Muscle of back (tissue), 11 donors: ENCODE measurements around the gene XRN1. TPM values are rescaled to one million over a fixed set of nuclear protein-coding genes. Genes with fewer than 3 reads are reported as not detected.
"Not testable (repeated sequence)": the region's sequence is repeated elsewhere in the genome, so short reads cannot be mapped to it uniquely, and the experiment has no call there.

Experiments used
- DNase-seq, 3 donors: peaks; one replicate each; pipeline versions ENCODE4 v3.0.0 to v3.0.0-alpha.2; 2013
- polyA plus RNA-seq, 10 donors: library from polyadenylated mRNA; unstranded; fragments of 120-200 nt; gene quantifications; one replicate each; pipeline ENCODE4 v1.2.1, GENCODE V29; 2013; ENCODE audit not compliant: insufficient read length in 10 of 10

The XRN1 gene
- polyA plus RNA-seq, 10 donors = 12.9 to 24.5 (median 19.0) TPM

- DNase-seq = no peak
These were observed 10.8 kb downstream of the XRN1 start for GRCh38 chr3:142436951-142437585.

- no peak for DNase-seq
These were observed 13.3 kb downstream of the XRN1 start for GRCh38 chr3:142434503-142434902.

GRCh38 chr3:142433110-142433509 is 14.7 kb downstream of the XRN1 start:
- DNase-seq = no peak

GRCh38 chr3:142429582-142429981 is 18.3 kb downstream of the XRN1 start:
- no peak for DNase-seq

DNA sequence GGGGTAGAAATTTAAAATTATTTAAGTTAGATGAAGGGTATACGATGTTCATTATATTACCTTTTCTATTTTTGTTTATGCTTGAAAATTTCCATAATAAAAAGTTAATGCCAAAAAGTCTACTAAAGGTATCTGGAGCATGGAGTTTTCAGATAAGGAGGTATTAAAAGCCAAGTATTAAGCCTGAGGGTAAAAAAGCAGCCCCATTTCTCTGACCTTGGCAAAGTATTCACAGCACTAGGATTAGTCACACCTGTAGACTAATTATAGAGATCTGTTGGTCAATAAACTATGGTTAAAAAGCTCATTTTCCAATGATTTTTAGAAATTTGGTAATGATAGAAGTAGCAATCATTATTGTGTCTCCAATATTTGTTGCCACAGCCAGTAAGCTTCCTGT is 23.1 kb downstream of the XRN1 start:
- no peak for DNase-seq

- DNase-seq = no peak
These were observed 28.8 kb downstream of the XRN1 start for GRCh38 chr3:142418926-142419592.

DNA sequence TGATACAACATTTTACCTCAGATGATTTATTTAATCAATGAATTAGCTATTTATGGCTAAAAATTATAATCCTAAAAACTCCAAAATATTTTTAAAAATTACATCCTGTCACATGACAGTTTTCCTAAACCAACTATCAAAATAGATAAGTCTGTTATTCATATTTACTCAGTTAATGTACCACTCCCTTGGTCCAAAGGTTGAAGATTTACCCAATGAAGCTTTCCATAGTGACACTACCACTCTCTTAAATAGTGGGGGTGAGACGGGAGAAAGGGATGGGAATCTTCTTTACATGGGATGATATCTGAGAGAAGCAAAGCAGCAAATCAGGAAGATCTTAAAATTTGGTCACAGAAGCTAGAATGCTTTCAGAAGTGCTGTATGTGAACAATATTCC is 30.5 kb downstream of the XRN1 start:
- DNase-seq = no peak

GRCh38 chr3:142400537-142400936 is 47.3 kb downstream of the XRN1 start:
- not testable (repeated sequence) for DNase-seq

DNA sequence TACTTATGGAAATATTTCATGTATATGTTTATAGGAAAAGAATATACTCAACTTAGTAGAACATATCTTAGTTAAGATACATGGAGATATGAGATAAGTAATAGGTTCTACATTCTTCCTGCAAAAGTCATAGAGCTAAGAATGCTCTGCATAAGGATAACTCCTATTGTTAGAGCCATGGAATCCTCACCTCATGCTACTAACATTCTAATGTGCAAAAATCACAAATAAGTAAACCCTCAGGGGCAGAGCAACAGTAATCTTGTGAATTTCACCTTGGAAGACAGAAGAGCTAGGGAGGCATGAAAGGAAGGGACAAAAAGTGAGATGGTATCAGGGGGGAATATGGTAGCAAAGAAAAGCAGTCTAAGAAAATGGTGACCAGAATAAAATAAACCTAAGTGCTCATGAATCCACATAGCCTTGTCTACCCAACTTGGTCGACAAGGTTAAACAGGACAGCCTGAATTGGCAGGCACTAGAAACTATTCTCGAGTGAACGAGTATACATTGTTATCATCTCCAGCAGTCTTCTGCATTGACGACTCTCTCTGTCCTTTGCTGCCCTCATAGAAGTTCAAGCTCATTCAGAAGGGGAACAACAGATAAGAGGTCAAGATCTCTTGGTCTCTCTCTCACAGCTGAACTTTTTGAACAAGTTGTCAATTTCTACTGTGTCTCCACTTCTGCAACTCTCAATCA is 52.8 kb downstream of the XRN1 start:
- DNase-seq = no peak

DNA sequence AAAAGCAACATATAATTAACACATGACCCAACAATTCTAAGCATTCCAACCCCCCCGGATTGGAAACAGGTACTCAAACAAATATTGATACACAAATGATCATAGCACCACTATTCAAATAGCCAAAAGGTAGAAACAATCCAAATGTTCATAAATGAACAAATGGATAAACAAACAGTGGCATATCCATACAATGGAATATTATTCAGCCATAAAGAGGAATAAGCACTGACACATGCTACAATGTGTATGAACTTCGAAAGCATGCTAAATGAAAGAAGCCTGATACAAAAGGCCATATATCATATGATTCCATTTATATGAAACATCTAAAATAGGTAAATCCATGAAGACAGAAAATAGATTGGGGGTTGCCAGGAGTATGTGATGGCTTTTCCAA is 62.8 kb downstream of the XRN1 start:
- no peak for DNase-seq

- DNase-seq = no peak
These were observed 73.2 kb downstream of the XRN1 start for GRCh38 chr3:142374687-142375086.

DNA sequence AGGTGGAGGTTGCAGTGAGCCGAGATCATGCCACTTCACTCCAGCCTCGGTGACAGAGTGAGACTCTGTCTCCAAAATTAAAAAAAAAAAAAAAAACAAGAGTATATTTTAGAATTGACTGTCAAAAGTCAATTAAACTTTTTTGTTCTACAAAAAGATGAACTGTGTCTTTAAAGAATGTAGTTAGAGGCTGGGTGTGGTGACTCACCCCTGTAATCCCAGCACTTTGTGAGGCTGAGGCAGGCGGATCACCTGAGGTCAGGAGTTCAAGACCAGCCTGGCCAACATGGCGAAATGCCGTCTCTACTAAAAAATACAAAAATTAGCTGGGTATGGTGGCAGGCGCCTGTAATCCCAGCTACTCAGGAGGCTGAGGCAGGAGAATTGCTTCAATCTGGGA is 78.3 kb downstream of the XRN1 start:
- DNase-seq = not testable (repeated sequence)

DNA sequence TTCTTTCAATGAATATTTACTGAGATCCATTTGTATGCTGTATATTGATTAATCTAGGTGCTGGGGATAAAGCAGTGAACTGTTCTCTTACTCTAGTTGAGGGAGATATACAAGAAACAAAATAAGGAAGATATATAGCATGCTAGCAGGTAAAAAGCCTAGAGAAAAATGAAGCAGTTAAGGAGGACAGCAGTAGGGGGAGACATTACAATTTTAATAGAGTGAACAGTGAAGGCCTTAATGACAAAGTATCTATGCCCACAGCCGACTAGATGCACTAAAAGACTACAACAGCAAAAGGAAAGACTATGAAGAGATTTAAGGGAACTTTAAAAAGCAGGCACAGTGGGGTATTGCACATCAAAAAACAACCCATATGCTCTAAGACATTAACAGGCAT is 81.4 kb downstream of the XRN1 start:
- DNase-seq = no peak

GRCh38 chr3:142363936-142364467 is 83.8 kb downstream of the XRN1 start:
- DNase-seq = no peak

DNA sequence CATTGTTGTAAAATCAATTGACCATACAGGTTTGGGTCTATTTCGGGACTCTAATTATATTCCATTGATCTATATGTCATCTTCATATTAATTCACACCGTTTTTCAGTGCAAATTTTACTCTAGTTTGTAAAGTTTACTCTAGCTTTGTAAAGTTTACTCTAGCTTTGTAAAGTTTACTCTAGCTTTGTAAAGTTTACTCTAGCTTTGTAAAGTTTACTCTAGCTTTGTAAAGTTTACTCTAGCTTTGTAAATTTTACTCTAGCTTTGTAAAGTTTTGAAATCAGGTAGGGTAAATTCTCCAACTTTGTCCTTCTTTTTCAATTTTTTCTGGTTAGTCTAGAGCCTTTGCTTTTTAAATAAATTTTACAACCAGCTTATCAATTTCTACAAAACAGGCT is 84.4 kb downstream of the XRN1 start:
- DNase-seq = not testable (repeated sequence)

- no peak for DNase-seq
These were observed 88.5 kb downstream of the XRN1 start for GRCh38 chr3:142359367-142359766.

- DNase-seq = no peak
These were observed 91.0 kb downstream of the XRN1 start for GRCh38 chr3:142356818-142357217.

DNA sequence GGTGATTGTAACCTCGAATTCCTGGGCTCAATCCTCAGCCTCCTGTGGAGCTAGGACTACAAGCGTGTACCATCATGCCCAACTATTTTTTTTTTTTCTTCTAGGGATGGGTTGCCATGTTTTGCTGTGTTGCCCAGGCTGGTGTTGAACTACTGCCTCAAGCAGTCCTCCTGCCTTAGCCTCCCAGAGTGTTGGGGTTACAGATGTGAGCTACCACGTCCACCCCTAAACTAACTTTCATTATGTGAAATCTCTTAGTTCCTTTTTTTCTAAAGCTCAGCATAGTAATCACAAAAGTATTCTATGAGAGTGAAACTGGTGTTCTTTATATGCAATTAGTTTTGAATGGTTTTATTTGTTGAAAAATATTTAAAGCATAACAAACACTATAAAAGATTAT is 92.1 kb downstream of the XRN1 start:
- no peak for DNase-seq

GRCh38 chr3:142354076-142354475 is 93.8 kb downstream of the XRN1 start:
- no peak for DNase-seq

DNA sequence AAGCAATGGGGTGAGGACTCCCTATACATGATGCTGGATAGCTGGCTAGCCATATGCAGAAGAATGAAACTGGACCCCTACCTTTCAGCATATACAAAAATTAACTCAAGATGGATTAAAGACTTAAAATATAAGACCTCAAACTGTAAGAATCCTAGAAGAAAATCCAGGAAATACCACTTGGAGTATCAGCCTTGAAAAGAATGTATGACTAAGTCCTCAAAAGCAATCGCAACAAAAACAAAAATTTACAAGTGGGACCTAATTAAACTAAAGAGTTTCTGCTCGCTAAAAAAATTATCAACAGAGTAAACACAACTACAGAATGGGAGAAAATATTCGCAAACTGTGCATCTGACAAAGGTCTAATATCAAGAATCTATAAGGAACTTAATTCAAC is 94.3 kb downstream of the XRN1 start:
- no peak for DNase-seq

- not testable (repeated sequence) for DNase-seq
These were observed 95.1 kb downstream of the XRN1 start for GRCh38 chr3:142352698-142353097.

DNA sequence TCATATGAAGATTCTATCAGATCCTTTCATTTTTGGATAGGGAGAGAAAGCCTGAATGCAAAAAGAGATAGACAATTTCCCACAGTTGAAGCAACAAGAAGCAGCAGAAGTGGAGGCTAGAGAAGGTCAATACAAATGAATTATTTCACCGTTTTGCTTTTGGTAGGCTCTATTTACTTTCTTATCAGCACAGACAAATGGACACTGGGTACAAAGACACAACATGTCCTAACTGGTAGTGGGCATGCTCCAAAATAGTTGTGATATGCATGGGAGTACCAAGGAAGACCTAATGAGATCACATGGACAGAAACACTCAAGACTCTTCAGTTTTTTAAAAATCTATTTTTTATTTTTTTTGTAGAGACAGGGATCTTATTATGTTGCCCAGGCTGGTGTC is 99.4 kb downstream of the XRN1 start:
- no peak for DNase-seq

- DNase-seq = peak in 2 of 3 donors; percentile 3 to 21
These were observed 109.8 kb downstream of the XRN1 start for GRCh38 chr3:142337994-142338393.
